Epithelial cell of esophagus (primary cell): Measurements from ENCODE around the gene ZCCHC7.

Source experiments
- DNase-seq: peaks from one replicate; pipeline ENCODE4 v3.0.0; 2010; ENCODE audit warnings: low read depth
- H3K4me3 ChIP-seq: 2 replicates; pipeline ENCODE4 v1.5.1; 2011; ENCODE audit warnings: mild to moderate bottlenecking, low read length, control low read depth
- TF ChIP-seq, protein P1 (sequence below): IDR thresholded peaks from 2 replicates; pipeline ENCODE4 v1.5.1; 2011; ENCODE audit warnings: low read depth, mild to moderate bottlenecking, low read length, control low read depth, inconsistent platforms; ENCODE audit not compliant: insufficient read depth; ENCODE audit errors: missing control alignments

ZCCHC7 gene

DNA sequence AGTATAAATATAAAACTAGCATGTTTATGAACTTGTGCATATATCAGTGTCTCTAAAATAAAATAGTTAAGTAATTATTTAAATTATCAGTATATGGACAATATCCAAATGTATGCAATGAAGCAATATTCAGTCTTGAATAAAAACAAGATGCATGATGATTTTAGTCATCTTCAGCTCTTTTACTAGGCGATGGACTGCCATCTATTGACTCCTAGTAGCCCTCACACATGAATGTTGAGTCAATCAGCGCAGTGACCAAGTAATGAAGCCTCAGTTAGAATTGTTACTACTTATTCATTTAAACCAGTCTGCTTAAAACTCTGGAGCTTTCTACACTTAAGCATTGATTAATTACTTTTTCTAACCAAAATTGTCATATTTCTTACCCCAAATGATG is 209.2 kb downstream of the ZCCHC7 start:
- TF ChIP-seq, protein P1, sequence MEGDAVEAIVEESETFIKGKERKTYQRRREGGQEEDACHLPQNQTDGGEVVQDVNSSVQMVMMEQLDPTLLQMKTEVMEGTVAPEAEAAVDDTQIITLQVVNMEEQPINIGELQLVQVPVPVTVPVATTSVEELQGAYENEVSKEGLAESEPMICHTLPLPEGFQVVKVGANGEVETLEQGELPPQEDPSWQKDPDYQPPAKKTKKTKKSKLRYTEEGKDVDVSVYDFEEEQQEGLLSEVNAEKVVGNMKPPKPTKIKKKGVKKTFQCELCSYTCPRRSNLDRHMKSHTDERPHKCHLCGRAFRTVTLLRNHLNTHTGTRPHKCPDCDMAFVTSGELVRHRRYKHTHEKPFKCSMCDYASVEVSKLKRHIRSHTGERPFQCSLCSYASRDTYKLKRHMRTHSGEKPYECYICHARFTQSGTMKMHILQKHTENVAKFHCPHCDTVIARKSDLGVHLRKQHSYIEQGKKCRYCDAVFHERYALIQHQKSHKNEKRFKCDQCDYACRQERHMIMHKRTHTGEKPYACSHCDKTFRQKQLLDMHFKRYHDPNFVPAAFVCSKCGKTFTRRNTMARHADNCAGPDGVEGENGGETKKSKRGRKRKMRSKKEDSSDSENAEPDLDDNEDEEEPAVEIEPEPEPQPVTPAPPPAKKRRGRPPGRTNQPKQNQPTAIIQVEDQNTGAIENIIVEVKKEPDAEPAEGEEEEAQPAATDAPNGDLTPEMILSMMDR, result peak; percentile 41
- DNase-seq, result peak; percentile 41
- no peak overlapping the region for H3K4me3 ChIP-seq

- no peak for DNase-seq
- TF ChIP-seq, protein P1, result no peak
- no peak overlapping the region for H3K4me3 ChIP-seq
Observed at GRCh38 chr9:37331871-37332270, 211.5 kb downstream of the ZCCHC7 start.

GRCh38 chr9:37332578-37332977 is 212.2 kb downstream of the ZCCHC7 start:
- no peak for DNase-seq
- TF ChIP-seq, protein P1, result no peak
- no peak overlapping the region for H3K4me3 ChIP-seq

- TF ChIP-seq, protein P1, result no peak
- no peak for DNase-seq
- no peak overlapping the region for H3K4me3 ChIP-seq
Observed at GRCh38 chr9:37333288-37333687, 212.9 kb downstream of the ZCCHC7 start.

GRCh38 chr9:37335238-37335637 is 214.9 kb downstream of the ZCCHC7 start:
- DNase-seq, result no peak
- no peak overlapping the region for H3K4me3 ChIP-seq
- TF ChIP-seq, protein P1, result no peak

GRCh38 chr9:37336150-37336549 is 215.8 kb downstream of the ZCCHC7 start:
- H3K4me3 ChIP-seq, result no peak overlapping the region

More at GRCh38 chr9:37336150-37336549, 215.8 kb downstream of the ZCCHC7 start:
- no peak for DNase-seq
- TF ChIP-seq, protein P1, result no peak
